DOHH2 (cell line): ENCODE results near the gene ZFPM1.

Experiments used
- H3F3A ChIP-seq: fragments of 200-600 bp; sonication (generic), shearing (Covaris generic); 2 replicates; pipeline ENCODE4 v1.6.0; 2016; ENCODE audit warnings: antibody characterized with exemption, mild to moderate bottlenecking; ENCODE audit not compliant: control insufficient read depth, insufficient read depth
- H3K27ac ChIP-seq: fragments of 200-600 bp; sonication (generic); 2 replicates; pipeline ENCODE4 v1.5.1; 2014; ENCODE audit warnings: low read depth, mild to moderate bottlenecking, low read length, moderate library complexity
- H3K27me3 ChIP-seq: fragments of 200-600 bp; sonication (generic); 2 replicates; pipeline ENCODE4 v1.6.1; 2014; ENCODE audit warnings: mild to moderate bottlenecking, low read length, mixed read lengths; ENCODE audit not compliant: control insufficient read depth
- H3K36me3 ChIP-seq: fragments of 200-600 bp; sonication (generic); 2 replicates; pipeline ENCODE4 v1.6.1; 2014; ENCODE audit warnings: mild to moderate bottlenecking, low read length, moderate library complexity, mixed read lengths; ENCODE audit not compliant: control insufficient read depth
- H3K4me1 ChIP-seq: fragments of 200-600 bp; sonication (generic); 2 replicates; pipeline ENCODE4 v1.6.1; 2014; ENCODE audit warnings: mild to moderate bottlenecking, low read length, mixed read lengths; ENCODE audit not compliant: control insufficient read depth
- H3K4me2 ChIP-seq: fragments of 200-600 bp; sonication (generic); 2 replicates; pipeline ENCODE4 v1.6.0; 2014; ENCODE audit warnings: mild to moderate bottlenecking, low read length, moderate library complexity
- H3K4me3 ChIP-seq: fragments of 200-600 bp; sonication (generic); 2 replicates; pipeline ENCODE4 v1.5.1; 2014; ENCODE audit warnings: mild to moderate bottlenecking, low read length, mixed read lengths
- H3K79me2 ChIP-seq: fragments of 200-600 bp; sonication (generic); 2 replicates; pipeline ENCODE4 v1.6.1; 2014; ENCODE audit warnings: mild to moderate bottlenecking, low read length, mixed read lengths; ENCODE audit not compliant: control insufficient read depth
- H3K9me2 ChIP-seq: fragments of 200-600 bp; sonication (generic); replicated peaks from 2 replicates; pipeline ENCODE4 v1.6.1; 2014; ENCODE audit warnings: mild to moderate bottlenecking, low read length, mixed read lengths; ENCODE audit not compliant: control insufficient read depth
- H3K9me3 ChIP-seq: fragments of 200-600 bp; sonication (generic); 2 replicates; pipeline ENCODE4 v1.6.1; 2014; ENCODE audit warnings: antibody characterized with exemption, low read length, mixed read lengths; ENCODE audit not compliant: control insufficient read depth, insufficient read depth
- H4K20me1 ChIP-seq: fragments of 200-600 bp; sonication (generic); 2 replicates; pipeline ENCODE4 v1.6.0; 2014; ENCODE audit warnings: low read depth, mild to moderate bottlenecking, antibody characterized with exemption, low read length, moderate library complexity; ENCODE audit not compliant: control insufficient read depth, insufficient read depth
- EZH2phosphoT487 ChIP-seq: fragments of 200-600 bp; sonication (generic); IDR thresholded peaks from 2 replicates; pipeline ENCODE4 v1.6.1; 2017; ENCODE audit warnings: borderline replicate concordance, mild to moderate bottlenecking, antibody characterized with exemption, low read length, moderate library complexity, mixed read lengths
- TF ChIP-seq, protein P1 (sequence below): fragments of 200-600 bp; sonication (generic); IDR thresholded peaks from one replicate; pipeline ENCODE4 v1.5.1; 2014; ENCODE audit warnings: antibody characterized with exemption, mild to moderate bottlenecking, low read depth, low read length; ENCODE audit not compliant: poor library complexity, severe bottlenecking

Gene ZFPM1

DNA sequence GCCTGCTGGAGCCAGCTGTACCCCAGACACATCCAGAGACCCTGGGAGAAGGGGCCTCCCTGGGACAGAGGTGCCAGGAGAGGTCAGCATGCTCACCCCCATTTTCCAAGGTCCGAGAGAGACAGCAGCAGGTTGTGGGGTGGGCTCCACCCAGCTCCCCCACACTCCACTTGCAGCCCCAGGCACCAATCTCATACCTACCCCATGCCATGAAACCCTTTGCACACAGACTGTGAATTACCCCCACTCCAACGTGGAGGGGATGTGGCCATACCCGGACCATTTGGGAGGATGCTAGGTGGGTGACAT, 34.0 kb downstream of the ZFPM1 start:
- no peaks in the 10 kb centered on the region for H3K79me2 ChIP-seq
- H3K9me3 ChIP-seq, result no peaks in the 10 kb centered on the region
- TF ChIP-seq EZH2phosphoT487, result no peak
- no peaks in the 10 kb centered on the region for H3K4me1 ChIP-seq
- no peaks in the 10 kb centered on the region for H3K9me2 ChIP-seq
- no peaks in the 10 kb centered on the region for H3K36me3 ChIP-seq
- no peaks in the 10 kb centered on the region for H3F3A ChIP-seq
- no peak overlapping the region for H3K27ac ChIP-seq
- H3K27me3 ChIP-seq, result no peaks in the 10 kb centered on the region
- H3K4me3 ChIP-seq, result no peak overlapping the region
- H3K4me2 ChIP-seq, result no peak overlapping the region
- H4K20me1 ChIP-seq, result no peaks in the 10 kb centered on the region

- H3K4me3 ChIP-seq, result no peak overlapping the region
- H3K36me3 ChIP-seq, result no peaks in the 10 kb centered on the region
- H3K27ac ChIP-seq, result no peak overlapping the region
- no peaks in the 10 kb centered on the region for H3F3A ChIP-seq
- H4K20me1 ChIP-seq, result no peaks in the 10 kb centered on the region
- no peaks in the 10 kb centered on the region for H3K79me2 ChIP-seq
- no peak overlapping the region for H3K4me2 ChIP-seq
- H3K27me3 ChIP-seq, result no peaks in the 10 kb centered on the region
- H3K4me1 ChIP-seq, result no peaks in the 10 kb centered on the region
- H3K9me2 ChIP-seq, result no peaks in the 10 kb centered on the region
- no peaks in the 10 kb centered on the region for H3K9me3 ChIP-seq
- TF ChIP-seq, protein P1, sequence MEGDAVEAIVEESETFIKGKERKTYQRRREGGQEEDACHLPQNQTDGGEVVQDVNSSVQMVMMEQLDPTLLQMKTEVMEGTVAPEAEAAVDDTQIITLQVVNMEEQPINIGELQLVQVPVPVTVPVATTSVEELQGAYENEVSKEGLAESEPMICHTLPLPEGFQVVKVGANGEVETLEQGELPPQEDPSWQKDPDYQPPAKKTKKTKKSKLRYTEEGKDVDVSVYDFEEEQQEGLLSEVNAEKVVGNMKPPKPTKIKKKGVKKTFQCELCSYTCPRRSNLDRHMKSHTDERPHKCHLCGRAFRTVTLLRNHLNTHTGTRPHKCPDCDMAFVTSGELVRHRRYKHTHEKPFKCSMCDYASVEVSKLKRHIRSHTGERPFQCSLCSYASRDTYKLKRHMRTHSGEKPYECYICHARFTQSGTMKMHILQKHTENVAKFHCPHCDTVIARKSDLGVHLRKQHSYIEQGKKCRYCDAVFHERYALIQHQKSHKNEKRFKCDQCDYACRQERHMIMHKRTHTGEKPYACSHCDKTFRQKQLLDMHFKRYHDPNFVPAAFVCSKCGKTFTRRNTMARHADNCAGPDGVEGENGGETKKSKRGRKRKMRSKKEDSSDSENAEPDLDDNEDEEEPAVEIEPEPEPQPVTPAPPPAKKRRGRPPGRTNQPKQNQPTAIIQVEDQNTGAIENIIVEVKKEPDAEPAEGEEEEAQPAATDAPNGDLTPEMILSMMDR, result no peak
- no peak for TF ChIP-seq EZH2phosphoT487
Observed at GRCh38 chr16:88487920-88488851, 35.1 kb downstream of the ZFPM1 start.

DNA sequence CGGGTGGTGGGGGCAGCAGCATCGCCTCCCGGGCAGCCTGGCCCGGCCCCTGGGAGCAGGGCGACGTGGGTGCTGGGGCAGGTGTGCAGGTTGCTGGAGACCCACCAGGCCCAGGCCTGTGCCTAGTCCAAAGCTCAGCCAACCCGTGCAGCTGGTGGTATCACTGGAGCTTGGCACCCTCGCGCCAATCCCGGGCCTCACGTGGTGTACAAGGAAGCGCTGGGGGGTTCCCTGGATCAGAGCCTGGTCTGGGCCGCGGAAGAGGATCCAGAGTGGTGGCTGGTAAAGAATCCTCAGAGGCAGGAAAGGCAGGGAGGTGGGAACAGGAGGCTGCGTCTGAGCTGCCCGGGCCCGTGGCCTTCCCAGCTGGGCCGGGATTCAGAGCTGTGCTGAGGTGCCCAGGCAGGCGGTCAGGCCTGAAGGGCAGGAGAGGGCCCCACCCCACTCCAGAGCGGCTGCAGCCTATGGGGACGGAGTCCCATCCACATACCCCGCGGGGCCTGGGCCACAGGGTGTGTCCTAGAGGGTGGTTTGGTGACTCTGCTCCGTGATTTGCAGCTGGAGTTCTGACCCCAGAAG, 36.2 kb downstream of the ZFPM1 start:
- H4K20me1 ChIP-seq, result no peaks in the 10 kb centered on the region
- no peaks in the 10 kb centered on the region for H3K79me2 ChIP-seq
- no peaks in the 10 kb centered on the region for H3K36me3 ChIP-seq
- H3K4me1 ChIP-seq, result no peaks in the 10 kb centered on the region
- TF ChIP-seq EZH2phosphoT487, result no peak
- TF ChIP-seq, protein P1, result no peak
- H3K9me2 ChIP-seq, result no peaks in the 10 kb centered on the region
- H3K4me3 ChIP-seq, result no peak overlapping the region
- no peaks in the 10 kb centered on the region for H3K9me3 ChIP-seq
- no peak overlapping the region for H3K4me2 ChIP-seq
- no peaks in the 10 kb centered on the region for H3K27me3 ChIP-seq
- H3K27ac ChIP-seq, result no peak overlapping the region
- no peaks in the 10 kb centered on the region for H3F3A ChIP-seq

DNA sequence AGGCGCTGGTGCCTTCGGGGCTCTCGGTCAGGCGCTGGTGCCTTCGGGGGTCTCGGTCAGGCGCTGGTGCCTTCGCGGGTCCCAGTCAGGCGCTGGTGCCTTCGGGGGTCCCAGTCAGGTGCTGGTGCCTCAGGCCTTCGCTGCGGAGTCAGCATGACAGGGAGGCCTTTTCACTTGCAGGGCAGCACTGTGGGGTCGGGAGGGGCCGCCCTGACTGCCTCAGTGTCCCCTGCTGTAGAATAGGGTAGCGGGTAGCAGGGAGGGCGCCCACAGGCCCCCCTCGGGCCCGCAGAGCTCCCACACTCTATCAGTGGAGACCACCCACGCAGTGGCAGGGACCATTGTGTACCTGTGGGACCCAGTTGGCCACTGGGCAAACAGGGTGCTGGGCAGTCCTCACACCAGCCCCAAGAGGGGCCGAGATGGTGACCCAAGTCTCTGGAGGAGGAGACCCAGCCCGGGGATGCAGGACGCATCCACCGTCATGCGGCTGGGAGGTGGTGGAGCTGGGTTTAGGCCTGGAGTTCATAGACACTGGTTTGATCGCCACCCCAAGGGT, 38.0 kb downstream of the ZFPM1 start:
- no peak overlapping the region for H3K4me3 ChIP-seq
- H3K4me2 ChIP-seq, result no peak overlapping the region
- H3K27me3 ChIP-seq, result no peaks in the 10 kb centered on the region
- TF ChIP-seq, protein P1, result no peak
- no peak for TF ChIP-seq EZH2phosphoT487
- no peak overlapping the region for H3K27ac ChIP-seq
- H3K79me2 ChIP-seq, result no peaks in the 10 kb centered on the region
- H4K20me1 ChIP-seq, result no peaks in the 10 kb centered on the region
- H3K9me3 ChIP-seq, result no peaks in the 10 kb centered on the region
- H3K4me1 ChIP-seq, result no peaks in the 10 kb centered on the region
- H3F3A ChIP-seq, result no peaks in the 10 kb centered on the region
- no peaks in the 10 kb centered on the region for H3K9me2 ChIP-seq
- H3K36me3 ChIP-seq, result no peaks in the 10 kb centered on the region
